22Rv1 (cell line): ENCODE measurements around the gene FHOD3.

ENCODE experiments used
- H3K27ac ChIP-seq: fragments of 450-650 bp; 2 replicates; pipeline ENCODE4 v1.5.1; 2017
- CTCF ChIP-seq: fragments of 450-650 bp; IDR thresholded peaks from 2 replicates; pipeline ENCODE4 v1.5.1; 2017; ENCODE audit warnings: mild to moderate bottlenecking
- ZFX ChIP-seq: fragments of 450-650 bp; IDR thresholded peaks from 2 replicates; pipeline ENCODE4 v1.6.1; 2017; ENCODE audit warnings: antibody characterized with exemption, borderline replicate concordance

Gene FHOD3

GRCh38 chr18:36535202-36535935 lies 237.9 kb downstream of the FHOD3 start:
- H3K27ac ChIP-seq = no peak overlapping the region
- TF ChIP-seq ZFX = no peak

GRCh38 chr18:36536426-36536825 lies 238.9 kb downstream of the FHOD3 start:
- TF ChIP-seq CTCF (no peak), ZFX (no peak)
- no peak overlapping the region for H3K27ac ChIP-seq

GRCh38 chr18:36537289-36537688 lies 239.8 kb downstream of the FHOD3 start:
- no peak overlapping the region for H3K27ac ChIP-seq
- TF ChIP-seq CTCF (no peak), ZFX (no peak)

GRCh38 chr18:36539674-36540231 lies 242.2 kb downstream of the FHOD3 start:
- no peak overlapping the region for H3K27ac ChIP-seq
- TF ChIP-seq CTCF = no peak
- no peak for TF ChIP-seq ZFX

GRCh38 chr18:36543030-36543429 lies 245.5 kb downstream of the FHOD3 start:
- no peak overlapping the region for H3K27ac ChIP-seq
- TF ChIP-seq CTCF = no peak
- TF ChIP-seq ZFX = no peak

- no peak overlapping the region for H3K27ac ChIP-seq
- TF ChIP-seq CTCF (no peak), ZFX (no peak)
These were observed 246.6 kb downstream of the FHOD3 start for GRCh38 chr18:36543991-36544725.

- TF ChIP-seq ZFX (no peak), CTCF (no peak)
- no peak overlapping the region for H3K27ac ChIP-seq
These were observed 248.4 kb downstream of the FHOD3 start for GRCh38 chr18:36545821-36546427.
